A172 (cell line): ENCODE results near the gene CCM2. TPM values are rescaled to one million over a fixed set of nuclear protein-coding genes. Genes with fewer than 3 reads are reported as not detected.
"Not testable (repeated sequence)": the region's sequence is repeated elsewhere in the genome, so short reads cannot be mapped to it uniquely, and the experiment has no call there.

ENCODE experiments used
- DNase-seq: peaks from one replicate; pipeline ENCODE4 v3.0.0-alpha.2; 2015; ENCODE audit warnings: low spot score
- total RNA-seq: library from RNA; depleted of rRNA; stranded (reverse); fragments of >200 nt; shearing (Covaris generic); gene quantifications from 2 replicates; pipeline ENCODE4 v1.2.3, GENCODE V29; 2014

CCM2 gene
- total RNA-seq, 1 experiment from 2014 or later = 70.8 TPM

DNA sequence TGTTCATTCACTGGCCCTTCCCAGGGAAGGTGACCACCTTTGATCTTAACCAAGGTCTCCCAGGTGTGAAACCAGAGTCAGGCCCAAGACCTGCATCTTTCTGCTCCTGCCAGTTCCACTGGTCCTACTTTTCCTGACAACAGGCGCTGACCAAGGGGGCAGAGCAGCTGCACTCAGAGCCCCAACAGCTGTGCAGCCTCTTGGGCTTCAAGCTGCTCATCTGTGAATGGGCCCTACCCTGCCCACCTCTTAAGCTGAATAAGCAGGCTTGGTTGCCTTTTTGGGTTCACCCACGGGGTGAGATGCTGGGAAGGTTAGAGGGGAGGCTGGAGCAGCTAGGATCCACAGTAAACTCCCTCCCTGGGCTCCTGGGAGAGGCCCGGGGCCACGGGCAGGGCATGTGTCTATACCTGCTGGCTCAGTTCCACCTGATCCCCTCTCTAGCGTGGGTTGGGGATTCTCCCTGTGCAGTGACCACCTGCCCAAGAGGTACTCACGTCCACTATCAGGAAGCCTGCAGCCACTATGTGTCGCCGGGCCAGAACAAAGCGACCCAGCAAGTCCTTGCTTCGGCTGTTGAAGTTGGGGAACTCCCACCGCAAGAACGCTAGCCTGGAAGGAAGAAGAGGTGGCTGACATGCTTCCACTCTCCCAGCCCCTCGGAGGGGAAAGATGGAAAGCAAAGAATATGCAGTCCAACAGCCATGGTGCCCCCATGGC, 100.9 kb downstream of the CCM2 start:
- DNase-seq = no peak

DNA sequence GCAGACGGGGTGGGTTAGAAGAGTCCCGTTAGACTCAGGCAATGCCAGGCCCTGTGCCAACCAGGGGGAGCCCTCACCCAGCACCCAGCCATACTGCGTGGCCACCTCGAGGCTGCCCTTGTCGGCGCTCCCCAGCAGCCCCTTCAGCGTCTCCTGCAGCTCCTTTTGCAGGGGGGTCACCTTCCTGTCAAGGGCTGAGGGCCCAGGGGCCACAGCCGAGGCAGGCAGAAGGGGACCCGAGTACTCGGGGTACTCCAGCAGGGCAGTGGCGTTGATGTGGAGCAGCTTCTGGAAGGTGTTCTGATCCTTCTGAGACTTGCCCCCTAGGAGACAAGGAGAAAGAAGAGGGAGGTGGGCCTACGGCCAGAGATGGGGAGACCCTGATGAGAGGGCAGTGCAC, 101.7 kb downstream of the CCM2 start:
- no peak for DNase-seq

DNA sequence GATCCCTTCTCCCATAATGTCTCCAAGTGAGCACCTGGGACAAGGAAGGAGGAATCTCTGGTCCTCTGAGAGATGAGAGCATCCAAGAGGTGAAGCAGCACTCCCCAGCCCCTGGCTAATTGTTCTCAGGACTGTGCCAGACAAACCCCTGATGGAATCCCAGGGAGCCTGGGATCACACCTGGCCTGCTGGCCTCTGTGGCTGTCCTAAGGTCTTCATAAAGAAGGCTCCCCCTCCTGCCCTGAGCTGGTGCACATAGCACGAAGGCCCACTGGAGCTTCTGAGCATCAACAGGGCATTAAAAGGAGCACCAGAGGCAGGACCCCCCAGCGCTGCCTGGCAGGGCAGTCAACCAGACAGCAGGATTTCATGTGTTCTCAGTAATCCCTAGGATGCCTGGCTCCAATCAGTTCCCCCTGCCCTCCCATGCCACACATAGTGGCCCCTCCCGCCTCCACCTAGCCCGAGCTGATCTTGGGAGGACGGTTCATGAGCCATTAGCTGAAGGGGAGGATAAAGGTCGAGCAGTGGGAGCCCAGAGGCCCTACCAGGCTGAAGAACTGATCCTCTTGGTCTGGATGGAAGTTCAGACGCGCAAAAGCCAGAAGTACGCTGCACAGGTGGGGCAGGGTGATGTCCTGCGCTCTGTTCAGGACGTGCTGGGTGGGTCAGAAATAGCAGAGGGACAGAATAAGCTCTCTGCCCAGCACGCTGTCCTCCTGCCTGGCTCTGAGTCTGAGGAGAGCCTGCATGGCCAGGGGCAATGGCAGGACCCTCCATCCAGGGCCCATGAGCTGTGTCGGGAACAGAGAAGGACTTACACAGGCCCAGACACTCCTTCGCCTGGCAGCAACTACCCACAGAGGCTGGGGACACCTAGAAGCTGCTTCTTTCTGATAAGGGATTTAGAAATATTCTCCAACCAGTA, 103.0 kb downstream of the CCM2 start:
- DNase-seq = no peak

DNA sequence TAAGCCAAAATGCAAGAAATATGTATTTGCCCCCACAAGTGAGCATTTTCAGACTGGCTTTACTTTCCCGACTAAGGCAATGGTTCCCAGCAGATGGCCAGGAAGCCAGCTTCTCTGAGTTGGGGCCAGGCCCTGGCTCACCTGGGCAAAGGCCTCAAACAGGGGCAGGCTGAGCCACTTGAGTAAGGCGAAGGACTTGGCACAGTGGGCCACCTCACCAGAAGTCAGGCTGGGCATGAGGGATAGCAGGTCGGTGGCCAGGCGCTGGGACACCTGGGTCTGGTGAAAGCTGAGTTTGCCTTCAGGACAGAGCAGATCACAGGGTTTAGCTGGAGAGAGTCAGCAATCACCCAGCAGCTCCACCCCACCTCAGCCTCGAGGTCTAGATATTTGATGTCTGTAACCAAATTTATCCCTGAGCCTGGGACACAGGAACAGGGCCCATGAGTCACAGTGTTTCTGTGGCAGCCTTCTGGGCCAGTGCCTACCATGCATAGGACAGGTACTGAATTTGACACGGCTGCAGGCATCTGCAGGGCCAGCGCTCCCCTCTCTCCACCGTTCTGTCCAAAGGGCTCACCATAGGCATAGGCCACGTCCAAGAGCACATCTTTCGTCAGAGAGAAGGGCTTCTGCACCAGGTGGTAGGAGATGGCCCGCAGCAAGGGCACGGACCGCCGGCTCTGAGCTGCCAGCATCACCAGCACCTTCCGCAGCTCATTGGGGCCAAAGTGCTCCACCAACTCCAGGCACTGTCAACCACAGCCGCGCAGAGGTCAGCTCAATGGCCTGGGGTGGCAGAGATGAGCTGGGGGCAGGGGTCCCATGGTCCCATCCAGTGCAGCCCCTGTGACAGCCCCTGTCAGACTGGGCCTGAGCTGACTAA, 104.2 kb downstream of the CCM2 start:
- DNase-seq = no peak

DNA sequence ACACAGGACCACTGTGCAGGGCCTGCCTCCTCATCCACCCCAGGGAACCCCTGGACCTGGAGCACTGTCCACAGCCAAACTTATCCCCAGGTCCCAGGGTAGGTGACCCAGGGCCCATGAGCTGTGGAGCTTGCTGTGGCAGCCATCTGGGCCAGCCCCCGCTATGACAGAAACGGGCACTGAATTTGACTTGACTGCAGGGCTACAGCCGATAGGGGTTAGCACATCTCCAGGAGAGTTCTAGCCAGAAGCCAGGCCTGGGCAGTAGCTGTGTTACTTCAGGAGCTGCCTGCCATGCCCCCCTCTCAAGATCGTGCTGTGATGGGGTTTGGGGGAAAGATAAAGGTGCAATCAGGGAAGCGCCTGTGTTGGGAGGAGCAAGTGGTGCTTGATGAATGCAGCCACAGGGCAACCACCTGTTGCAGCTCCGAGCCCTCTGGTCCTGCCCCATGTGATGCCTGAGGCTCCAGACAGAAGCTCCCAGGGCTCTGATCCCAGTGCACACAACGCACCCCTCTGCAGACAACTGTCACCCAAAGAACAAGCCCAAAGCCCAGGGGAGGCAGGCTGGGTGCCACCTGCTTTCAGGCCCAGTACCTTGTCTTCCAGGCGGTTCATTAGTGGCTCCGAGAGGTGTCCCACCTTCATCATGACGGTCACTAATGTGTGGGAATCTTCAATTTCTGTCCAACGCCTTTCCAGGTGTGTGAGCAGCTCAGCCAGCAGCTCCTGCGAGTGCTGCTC, 105.0 kb downstream of the CCM2 start:
- DNase-seq = no peak

DNA sequence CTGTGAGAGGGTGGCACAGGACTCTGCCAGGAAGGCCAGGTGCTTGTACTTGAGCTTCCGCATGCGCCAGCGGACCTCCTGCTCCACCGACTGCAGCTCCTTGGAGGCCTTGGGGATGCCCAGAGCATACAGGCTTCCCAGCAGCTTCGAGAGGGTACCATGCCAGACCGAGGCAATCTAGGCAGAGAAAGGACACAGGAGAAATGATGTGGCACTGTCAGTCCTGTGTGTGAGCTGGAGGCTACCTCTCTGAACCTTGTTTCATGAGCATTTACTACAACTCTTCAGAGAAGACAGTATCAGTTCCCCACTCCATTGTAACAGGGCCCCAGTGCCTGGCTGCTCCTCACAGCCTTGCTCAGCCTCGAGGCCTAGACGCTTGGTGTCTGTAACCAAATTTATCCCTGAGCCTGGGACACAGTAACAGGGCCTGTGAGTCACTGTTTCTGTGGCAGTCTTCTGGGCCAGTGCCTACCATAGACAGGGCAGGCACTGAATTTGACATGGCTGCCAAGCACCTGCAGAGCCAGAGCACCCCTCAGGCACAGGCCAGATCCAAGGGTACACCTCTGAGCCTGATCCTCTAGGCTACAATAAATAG, 105.7 kb downstream of the CCM2 start:
- no peak for DNase-seq

DNA sequence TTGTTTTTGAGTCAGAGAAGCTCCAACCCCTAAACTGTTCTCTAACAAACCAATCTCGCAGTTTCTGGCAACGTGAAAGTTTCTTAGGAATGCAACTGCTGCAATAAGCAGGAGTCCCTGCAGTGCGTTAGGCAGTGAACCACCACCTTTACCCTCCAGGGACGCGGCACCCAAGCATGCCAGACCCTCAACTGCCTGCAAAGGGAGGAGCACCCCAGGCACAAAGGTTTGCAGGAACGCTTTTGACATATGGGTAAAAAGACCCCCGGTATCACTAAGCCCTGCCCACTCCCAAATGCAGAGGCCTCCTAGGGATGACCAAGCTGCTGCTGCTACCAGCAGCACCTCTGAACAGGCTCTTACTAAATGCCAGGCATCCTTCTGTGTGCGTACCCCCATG, 106.8 kb downstream of the CCM2 start:
- DNase-seq = no peak

DNA sequence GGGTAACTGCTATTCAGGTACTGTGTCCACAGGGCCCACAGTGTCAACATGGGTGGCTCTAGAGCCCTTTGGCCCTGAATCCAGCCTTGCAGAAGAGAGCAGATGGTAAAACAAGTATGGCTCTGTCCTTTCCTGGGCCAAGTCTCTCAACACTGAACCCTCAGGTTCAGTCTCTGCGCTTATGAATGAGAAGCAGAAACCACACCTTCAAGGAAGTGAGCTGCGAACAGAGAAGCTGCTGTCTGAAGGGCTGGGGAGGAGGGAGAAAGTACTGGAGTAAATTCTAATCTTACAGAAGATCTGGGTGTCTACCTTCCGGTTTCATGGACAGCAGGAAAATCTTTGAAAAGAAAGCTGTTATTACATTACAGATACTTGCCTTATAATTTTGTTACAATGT, 107.4 kb downstream of the CCM2 start:
- DNase-seq = no peak

DNA sequence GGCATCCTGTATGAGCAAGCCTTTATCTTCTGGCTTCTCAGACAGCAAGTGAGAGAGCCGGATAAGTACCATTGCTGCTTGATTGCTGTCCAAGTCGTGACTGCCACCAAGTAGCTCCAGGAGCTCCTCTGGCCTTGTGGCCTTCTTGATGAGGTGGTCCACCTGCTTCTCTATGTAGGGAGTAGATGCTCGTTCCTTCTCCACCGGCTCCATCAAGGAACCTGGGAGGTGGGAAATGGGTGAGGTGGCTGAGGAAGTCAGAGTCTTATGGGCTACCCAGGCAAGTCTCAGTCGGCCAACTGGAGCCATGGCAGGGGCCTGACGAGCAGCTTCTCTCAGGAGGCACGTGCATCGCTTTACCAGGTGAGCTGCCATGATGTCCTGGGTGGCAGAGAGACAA, 108.9 kb downstream of the CCM2 start:
- DNase-seq = no peak

DNA sequence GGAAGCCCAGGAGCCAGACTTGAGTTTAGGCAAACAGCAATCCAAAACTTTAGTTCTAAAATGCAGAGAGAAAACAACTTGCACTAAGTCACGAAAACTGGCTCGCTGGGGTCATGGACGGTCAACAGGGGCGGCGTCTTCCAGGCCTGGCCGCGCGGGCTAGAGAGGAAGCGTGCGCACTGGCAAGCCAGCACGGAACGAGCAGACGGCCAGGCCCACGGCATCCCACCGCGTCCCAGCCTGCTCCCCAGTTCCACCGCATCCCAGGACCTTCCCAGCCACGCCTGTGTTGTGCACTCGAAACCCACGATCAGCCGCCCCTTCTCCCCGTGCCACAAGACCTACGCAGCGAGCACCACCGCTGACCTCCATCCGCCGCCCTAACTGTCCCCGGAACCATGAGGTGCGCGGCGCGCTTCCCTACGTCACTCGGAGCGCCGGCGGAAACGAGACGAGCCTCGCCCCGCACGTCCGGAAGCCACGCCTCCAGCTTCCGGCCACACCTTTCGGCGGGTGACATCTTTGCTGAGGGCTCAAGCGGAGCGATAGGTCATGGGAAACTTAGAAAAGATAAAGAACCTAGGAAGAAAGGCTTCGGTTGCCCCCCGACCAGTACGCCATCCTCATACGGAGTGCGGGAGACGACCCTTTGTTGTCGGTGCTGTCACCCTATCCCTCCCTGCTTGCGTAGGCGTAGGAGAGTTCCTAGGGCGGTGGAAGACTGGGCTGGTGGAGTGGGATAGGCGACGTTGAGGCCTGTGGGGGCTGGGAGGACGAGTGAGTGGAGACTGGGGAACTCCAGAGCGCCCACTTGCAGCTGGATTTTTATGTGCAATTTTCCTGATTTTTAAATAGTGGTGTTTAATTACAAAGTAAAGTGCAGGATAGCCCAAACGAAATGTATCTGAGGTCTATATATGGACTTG, 111.6 kb downstream of the CCM2 start, which contains the start of gene TBRG4:
TSS of gene TBRG4 (minus strand) at position 400 of the 926 bp plus-strand sequence. CDS start 2,460 bp downstream, outside the sequence.
- peak; percentile 92 for DNase-seq

DNA sequence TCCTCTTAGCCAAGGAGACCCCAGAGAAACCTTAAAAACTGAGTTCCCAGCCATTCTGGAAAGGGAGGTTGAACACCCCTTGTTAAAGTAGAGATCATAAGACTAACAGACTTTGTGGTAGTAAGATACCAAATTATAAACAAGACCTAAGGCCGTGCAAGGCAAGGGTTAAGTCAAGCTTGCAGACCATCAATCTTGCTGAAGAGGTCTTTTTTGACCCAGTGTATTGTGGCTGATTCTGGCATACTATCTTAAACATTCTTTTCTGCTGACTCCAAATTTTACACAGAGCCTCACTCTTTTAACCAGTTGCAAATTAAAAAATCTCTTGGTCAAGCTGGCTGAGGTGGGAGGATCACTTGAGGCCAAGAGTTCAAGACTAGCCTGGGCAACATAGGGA, 112.6 kb downstream of the CCM2 start:
- DNase-seq = peak; percentile 27

DNA sequence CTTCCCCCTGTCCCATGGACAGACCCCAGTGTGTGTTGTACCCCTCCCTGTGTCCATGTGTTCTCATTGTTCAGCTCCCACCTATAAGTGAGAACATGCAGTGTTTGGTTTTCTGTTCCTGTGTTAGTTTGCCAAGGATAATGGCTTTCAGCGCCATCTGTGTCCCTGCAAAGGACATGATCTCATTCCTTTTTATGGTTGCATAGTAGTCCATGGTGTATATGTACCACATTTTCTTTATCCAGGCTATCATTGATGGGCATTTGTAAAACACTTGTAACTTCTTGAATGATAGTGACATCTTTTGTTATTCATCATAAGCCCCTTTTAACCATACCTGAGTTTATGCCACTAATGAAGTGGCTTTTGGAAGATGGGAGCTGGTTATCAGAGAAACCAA, 114.3 kb downstream of the CCM2 start:
- not testable (repeated sequence) for DNase-seq

DNA sequence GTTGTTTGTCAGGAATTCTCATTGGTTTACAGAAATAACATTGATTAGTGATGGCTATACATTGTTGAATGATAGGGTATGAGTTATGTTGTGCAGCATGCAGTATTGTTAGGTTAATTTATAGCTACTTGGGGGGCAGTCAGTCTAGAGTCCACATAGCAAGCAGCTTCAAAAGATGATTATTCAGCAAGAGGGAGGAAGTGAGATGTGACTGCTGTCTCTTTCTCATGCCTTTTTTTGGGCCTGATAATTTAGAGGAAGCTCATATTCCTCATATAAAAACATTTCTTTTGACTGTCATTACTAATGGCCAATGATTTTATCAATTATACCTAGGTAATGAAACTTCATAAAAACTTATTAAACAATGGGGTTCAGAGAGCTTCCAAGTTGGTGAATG, 114.9 kb downstream of the CCM2 start:
- no peak for DNase-seq

DNA sequence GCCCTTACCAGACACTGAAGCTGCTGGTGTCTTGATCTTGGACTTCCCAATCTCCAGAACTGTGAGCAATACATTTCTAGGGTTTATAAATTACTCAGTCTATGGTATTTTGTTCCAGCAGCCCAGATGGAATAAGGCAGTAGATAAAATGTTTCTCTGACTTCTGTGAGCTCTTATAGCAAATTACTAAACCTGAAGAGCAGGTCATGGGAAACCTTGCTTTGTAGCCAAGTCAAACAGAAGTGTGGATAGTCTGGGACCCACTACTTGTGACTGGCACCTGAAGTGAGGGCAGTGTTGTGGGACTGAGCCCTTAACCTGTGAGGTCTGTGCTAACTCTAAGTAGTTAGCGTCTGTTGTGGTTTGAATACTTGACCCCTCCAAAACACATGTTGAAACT, 116.0 kb downstream of the CCM2 start:
- DNase-seq = no peak

DNA sequence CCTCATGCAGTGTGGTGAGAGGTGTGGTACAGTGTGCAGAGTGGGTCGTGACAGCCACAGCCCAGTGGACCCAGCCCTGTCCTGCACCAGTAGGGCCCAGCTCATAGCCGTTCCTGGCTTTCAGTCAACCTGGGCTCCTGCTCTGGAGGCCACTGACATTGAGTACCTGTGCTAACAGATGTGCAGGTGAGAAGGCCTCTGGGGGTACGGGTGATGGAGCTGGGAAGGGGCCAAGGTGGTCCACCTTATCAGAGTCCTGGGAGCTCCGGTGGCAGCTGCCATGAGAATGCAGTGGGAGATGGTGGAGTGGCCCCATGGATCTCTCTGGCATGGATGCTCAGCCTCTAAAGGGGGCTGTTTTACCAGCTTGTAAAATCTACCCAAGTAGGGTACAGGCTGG, 117.6 kb downstream of the CCM2 start:
- DNase-seq = no peak

DNA sequence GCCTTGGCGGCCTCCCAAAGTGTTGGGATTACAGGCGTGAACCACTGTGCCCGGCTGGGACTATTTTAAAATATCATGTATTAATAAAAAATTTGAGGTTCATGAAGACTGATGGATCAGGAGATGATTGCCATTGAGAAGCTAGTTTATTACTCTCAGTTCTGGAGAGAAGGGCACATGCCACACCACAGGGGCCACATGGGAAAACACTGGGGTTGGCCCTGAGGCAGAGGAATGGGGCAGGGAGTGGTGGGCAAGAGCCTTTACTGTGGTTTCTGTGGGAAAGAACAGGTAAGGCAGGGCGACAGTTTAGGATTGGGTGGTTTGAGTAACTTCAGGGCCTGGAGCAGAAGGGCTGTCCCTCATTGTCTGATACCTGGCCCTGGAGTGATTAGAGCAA, 118.3 kb downstream of the CCM2 start:
- no peak for DNase-seq

DNA sequence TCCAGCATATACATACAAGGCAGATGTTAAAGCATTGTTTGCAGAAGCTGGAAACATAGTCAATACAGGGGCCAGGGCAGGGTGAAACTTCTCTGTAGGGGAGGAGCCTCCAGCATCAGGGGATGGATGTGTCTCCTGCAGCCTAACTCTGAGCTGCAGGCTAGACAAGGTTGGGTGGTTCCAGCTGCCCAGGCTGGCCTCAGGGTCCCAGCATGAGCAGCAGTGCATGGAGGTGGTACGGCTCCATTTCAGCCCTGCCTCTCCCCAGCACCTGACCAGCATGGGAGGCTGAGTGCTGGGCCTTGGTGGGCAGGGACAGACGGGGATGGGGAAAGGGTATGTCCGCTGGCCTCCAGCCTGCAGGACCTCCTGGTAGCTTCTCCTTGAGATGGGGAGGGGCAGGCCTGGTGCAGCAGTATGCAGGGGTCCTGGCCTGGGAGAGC, 118.9 kb downstream of the CCM2 start:
- DNase-seq = no peak

DNA sequence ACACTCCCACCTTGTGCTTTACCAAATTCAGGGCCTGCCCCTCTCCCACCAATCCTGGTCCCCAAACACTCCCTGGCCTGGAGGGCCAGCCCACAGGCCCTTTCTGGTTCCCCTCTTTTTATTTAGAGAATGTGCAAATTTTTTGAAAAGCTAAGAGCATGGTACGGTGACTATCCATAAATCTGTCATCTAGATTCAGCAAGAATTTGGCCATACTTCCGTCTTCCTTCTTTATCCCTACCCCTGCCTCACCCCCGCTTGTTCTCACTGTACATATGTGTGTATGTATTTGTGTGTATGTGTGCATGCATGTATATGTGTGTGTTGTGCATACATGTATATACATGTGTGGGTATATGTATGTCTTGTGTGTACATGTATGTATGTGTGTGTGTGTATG, 119.5 kb downstream of the CCM2 start:
- DNase-seq = no peak

DNA sequence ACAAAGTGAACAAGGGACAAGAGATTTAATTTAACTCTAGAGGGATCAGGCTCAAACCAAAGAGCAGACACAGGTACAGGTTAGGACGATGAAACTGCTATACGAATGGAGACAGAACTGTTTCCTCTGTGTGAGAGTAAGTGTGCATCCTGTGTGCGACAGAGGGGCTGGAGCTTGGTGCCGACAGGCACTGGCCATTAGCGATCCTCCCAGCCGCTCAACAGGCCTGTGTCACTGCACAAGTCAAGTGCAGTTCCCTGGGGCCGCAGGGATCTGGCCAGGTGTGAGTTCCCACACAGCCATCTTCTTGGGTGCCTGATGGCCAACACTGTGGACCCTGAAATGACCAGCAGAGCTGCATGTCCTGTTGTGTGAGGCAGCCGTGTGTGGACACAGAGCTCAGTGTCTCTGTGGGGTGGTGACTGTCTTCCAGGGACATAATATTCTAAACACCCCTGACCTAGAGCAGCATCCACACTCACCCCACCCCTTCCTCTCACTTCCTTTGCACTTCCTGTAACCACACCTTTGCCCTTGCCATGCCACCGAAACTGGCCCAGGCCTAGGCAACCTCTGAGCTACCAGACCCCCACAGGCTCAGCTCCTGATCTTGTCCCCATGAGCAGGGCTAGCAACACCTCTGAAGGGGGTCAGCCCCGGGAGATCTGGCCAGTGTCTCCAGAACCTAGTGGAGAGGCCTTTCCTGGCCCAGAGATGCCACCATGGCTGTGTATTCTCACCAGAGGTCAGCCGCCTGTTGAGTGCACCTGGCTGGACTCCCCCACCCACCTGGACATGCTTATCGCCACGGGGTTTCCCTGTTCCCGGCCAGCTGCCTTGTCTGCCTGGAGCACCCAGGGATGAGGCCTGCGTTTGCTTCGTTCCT, 123.2 kb downstream of the CCM2 start:
- DNase-seq = no peak
